NT2/D1 (cell line): ENCODE data around the gene CDCA4.

ENCODE experiments used
- DNase-seq: peaks from one replicate; pipeline ENCODE4 v3.0.0-alpha.2; 2011; ENCODE audit warnings: low read depth, low spot score
- H3K27me3 ChIP-seq: 2 replicates; pipeline ENCODE4 v1.6.0; 2011; ENCODE audit warnings: mild to moderate bottlenecking; ENCODE audit not compliant: insufficient read length, insufficient read depth
- H3K36me3 ChIP-seq: 2 replicates; pipeline ENCODE4 v1.6.1; 2011; ENCODE audit warnings: mild to moderate bottlenecking, low read length, mixed read lengths; ENCODE audit not compliant: insufficient read depth, insufficient read length
- H3K4me1 ChIP-seq: 2 replicates; pipeline ENCODE4 v1.5.1; 2011; ENCODE audit not compliant: insufficient read depth, insufficient read length
- H3K4me3 ChIP-seq: 2 replicates; pipeline ENCODE4 v1.5.1; 2011; ENCODE audit warnings: low read depth; ENCODE audit not compliant: insufficient read length
- H3K9ac ChIP-seq: 2 replicates; pipeline ENCODE4 v1.6.0; 2011; ENCODE audit warnings: low read depth; ENCODE audit not compliant: insufficient read length
- H3K9me3 ChIP-seq: 2 replicates; pipeline ENCODE4 v1.5.1; 2011; ENCODE audit warnings: mild to moderate bottlenecking, low read length; ENCODE audit not compliant: insufficient read depth
- SUZ12 ChIP-seq: IDR thresholded peaks from 2 replicates; pipeline ENCODE4 v1.6.1; 2011; ENCODE audit not compliant: insufficient read length, insufficient read depth; ENCODE audit errors: extremely low read depth
- YY1 ChIP-seq: IDR thresholded peaks from 2 replicates; pipeline ENCODE4 v1.6.1; 2011; ENCODE audit not compliant: insufficient read length, insufficient read depth
- ZNF274 ChIP-seq: IDR thresholded peaks from 2 replicates; pipeline ENCODE4 v1.6.1; 2011; ENCODE audit warnings: mild to moderate bottlenecking, low read depth, low read length

Gene CDCA4

GRCh38 chr14:105020815-105021655 is at the start of gene CDCA4:
Gene CDCA4 (minus strand): TSS chr14:105021083. CDS start chr14:105011929, 9,154 bp downstream.
- Histone ChIP-seq H3K4me1 (peaks cover 3% of the 10 kb centered on the region), H3K27me3 (no peaks in the 10 kb centered on the region), H3K4me3 (peak within 1 kb of the TSS; percentile 80), H3K9me3 (no peaks in the 10 kb centered on the region), H3K36me3 (peaks cover 28% of the 10 kb centered on the region), H3K9ac (peak within 1 kb of the TSS; percentile 94)
- peak; percentile 85 for DNase-seq
- TF ChIP-seq SUZ12 (no peak), YY1 (no peak), ZNF274 (no peak)

GRCh38 chr14:105069871-105070759 is 49.2 kb upstream of the CDCA4 start:
- H3K4me1 ChIP-seq, result peaks cover 8% of the 10 kb centered on the region

GRCh38 chr14:105069522-105069870 is 48.6 kb upstream of the CDCA4 start:
- TF ChIP-seq SUZ12 (no peak), YY1 (no peak), ZNF274 (no peak)
- Histone ChIP-seq H3K27me3 (no peaks in the 10 kb centered on the region), H3K36me3 (no peaks in the 10 kb centered on the region), H3K9me3 (no peaks in the 10 kb centered on the region), H3K4me1 (peaks cover 4% of the 10 kb centered on the region), H3K4me3 (no peak overlapping the region), H3K9ac (no peak overlapping the region)
- no peak for DNase-seq

More at GRCh38 chr14:105069871-105070759, 49.2 kb upstream of the CDCA4 start:
- no peaks in the 10 kb centered on the region for H3K36me3 ChIP-seq
- TF ChIP-seq YY1 (no peak), ZNF274 (no peak), SUZ12 (no peak)
- DNase-seq, result no peak
- H3K9ac ChIP-seq, result no peak overlapping the region
- H3K4me3 ChIP-seq, result no peak overlapping the region
- H3K9me3 ChIP-seq, result no peaks in the 10 kb centered on the region
- H3K27me3 ChIP-seq, result no peaks in the 10 kb centered on the region

- Histone ChIP-seq H3K27me3 (no peaks in the 10 kb centered on the region), H3K4me1 (peaks cover 4% of the 10 kb centered on the region), H3K9ac (no peak overlapping the region), H3K9me3 (no peaks in the 10 kb centered on the region), H3K36me3 (no peaks in the 10 kb centered on the region), H3K4me3 (no peak overlapping the region)
- TF ChIP-seq YY1 (no peak), SUZ12 (no peak), ZNF274 (no peak)
- no peak for DNase-seq
Measured at GRCh38 chr14:105068818-105069217, 47.9 kb upstream of the CDCA4 start.

GRCh38 chr14:105067969-105068301 is 47.1 kb upstream of the CDCA4 start:
- Histone ChIP-seq H3K4me1 (peaks cover 4% of the 10 kb centered on the region), H3K9ac (no peak overlapping the region), H3K36me3 (no peaks in the 10 kb centered on the region), H3K9me3 (no peaks in the 10 kb centered on the region), H3K27me3 (no peaks in the 10 kb centered on the region), H3K4me3 (no peak overlapping the region)
- TF ChIP-seq YY1 (no peak), ZNF274 (no peak), SUZ12 (no peak)
- no peak for DNase-seq

GRCh38 chr14:105067140-105067968 is 46.5 kb upstream of the CDCA4 start:
- Histone ChIP-seq H3K27me3 (no peaks in the 10 kb centered on the region), H3K4me3 (no peak overlapping the region), H3K9ac (no peak overlapping the region), H3K4me1 (peaks cover 4% of the 10 kb centered on the region), H3K36me3 (no peaks in the 10 kb centered on the region), H3K9me3 (no peaks in the 10 kb centered on the region)
- no peak for DNase-seq
- TF ChIP-seq ZNF274 (no peak), SUZ12 (no peak), YY1 (no peak)
